ENCODE measurements around the gene ADGRG3. TPM values are rescaled to one million over a fixed set of nuclear protein-coding genes. Genes with fewer than 3 reads are reported as not detected.

ADGRG3 gene
- total and polyA plus RNA-seq, 2 of the 13 experiments (the other 11 are each of a cell fraction or from before 2014, with no cell fraction given), result 2.7 to 11.8 TPM

DNA sequence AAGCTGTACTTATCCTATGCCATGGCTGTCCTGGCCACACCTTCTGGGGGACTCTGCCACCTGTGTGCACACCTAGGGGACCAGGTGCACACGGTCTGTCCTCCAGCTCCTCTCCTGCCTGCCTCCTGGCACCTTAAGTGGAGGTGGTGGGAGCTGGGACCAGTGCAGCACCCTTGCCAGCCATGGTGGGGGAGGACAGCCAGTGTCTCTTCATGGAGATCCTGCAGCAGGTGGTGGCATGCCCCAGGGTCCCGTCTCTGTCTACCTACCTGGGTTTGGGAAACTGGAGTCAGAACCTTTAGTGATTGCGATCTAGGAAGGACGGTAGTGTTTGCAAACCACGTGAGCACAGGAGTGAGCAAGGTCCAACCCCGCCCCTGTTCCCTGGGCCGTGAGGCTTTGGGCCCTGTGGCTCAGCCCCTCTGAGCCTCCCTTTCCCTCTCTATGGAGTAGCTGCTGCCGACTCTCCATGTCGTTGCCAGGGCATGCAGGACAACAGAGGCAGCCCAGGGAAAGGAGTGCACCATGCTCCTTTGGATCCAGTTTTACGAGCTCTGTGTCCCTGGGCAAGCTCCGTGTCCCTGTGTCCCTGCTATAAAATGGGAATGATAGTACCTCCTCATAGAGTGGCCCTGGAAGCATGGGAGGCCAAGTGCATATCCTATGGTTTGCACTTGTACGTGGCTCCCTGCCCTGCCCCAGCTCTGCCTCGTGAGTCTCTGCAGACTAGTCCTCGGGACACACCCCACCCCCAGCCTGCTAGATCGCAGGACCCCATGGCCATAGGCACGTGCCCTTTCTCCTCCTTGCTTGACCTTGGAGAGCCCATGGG is 32.6 kb upstream of the ADGRG3 start (continued):
- no peak; the same call in 1 of the 2 replicates for TF ChIP-seq ZSCAN21 (CRISPR knock-in tag; IDR thresholded peaks at IDR 0.05; ENCODE audit: borderline replicate concordance)
- 0 out of 2 replicates have a peak, but pooled peaks have one; percentile 9 for TF ChIP-seq ZNF136 (CRISPR knock-in tag; IDR thresholded peaks at IDR 0.05; ENCODE audit: low read depth)
- TF ChIP-seq ZNF235 (CRISPR knock-in tag; IDR thresholded peaks at IDR 0.05; ENCODE audit: borderline replicate concordance), result no peak
- no peak; the same call in 1 of the 2 replicates for TF ChIP-seq HMG20B (CRISPR knock-in tag; conservative IDR thresholded peaks at IDR 0.05)
- no peak for TF ChIP-seq ZNF616 (CRISPR knock-in tag; IDR thresholded peaks at IDR 0.05; ENCODE audit: low read depth)
- no peak for TF ChIP-seq ZNF546 (CRISPR knock-in tag; conservative IDR thresholded peaks at IDR 0.05)
- no peak for TF ChIP-seq NFE2L2 (IDR thresholded peaks at IDR 0.05; ENCODE audit: low read length)
- no peak for TF ChIP-seq ZNF530 (CRISPR knock-in tag; IDR thresholded peaks at IDR 0.05; ENCODE audit: low read depth)
- no peak for TF ChIP-seq PAF1 (CRISPR knock-in tag; IDR thresholded peaks at IDR 0.05)
- TF ChIP-seq ZNF138 (CRISPR knock-in tag; IDR thresholded peaks at IDR 0.05; ENCODE audit: low read depth), result no peak
- no peak for TF ChIP-seq SIN3A (IDR thresholded peaks at IDR 0.05; ENCODE audit: borderline replicate concordance, low read depth, low read length)
- TF ChIP-seq, protein P1, sequence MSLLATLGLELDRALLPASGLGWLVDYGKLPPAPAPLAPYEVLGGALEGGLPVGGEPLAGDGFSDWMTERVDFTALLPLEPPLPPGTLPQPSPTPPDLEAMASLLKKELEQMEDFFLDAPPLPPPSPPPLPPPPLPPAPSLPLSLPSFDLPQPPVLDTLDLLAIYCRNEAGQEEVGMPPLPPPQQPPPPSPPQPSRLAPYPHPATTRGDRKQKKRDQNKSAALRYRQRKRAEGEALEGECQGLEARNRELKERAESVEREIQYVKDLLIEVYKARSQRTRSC (CRISPR knock-in tag; IDR thresholded peaks at IDR 0.05; ENCODE audit: low read depth), result no peak
- no peak; the same call in 1 of the 2 replicates for TF ChIP-seq ZNF598 (CRISPR knock-in tag; IDR thresholded peaks at IDR 0.05; ENCODE audit: borderline replicate concordance)
- TF ChIP-seq MTA1 (CRISPR knock-in tag; IDR thresholded peaks at IDR 0.05; ENCODE audit: borderline replicate concordance), result peak; percentile 49; the same call in 1 of the 2 replicates
- TF ChIP-seq ZNF629 (CRISPR knock-in tag; conservative IDR thresholded peaks at IDR 0.05), result no peak
- TF ChIP-seq U2AF1 (optimal IDR thresholded peaks at IDR 0.05; ENCODE audit: low read depth, low read length), result no peak
- TF ChIP-seq EP300 (IDR thresholded peaks at IDR 0.05; ENCODE audit: low read depth in 2 of 2, low read length in 2 of 2), result peak in 1 of 2 experiments; percentile 19; a peak in 1 of 4 replicates
- peak; percentile 13; the same call in 1 of the 2 replicates for TF ChIP-seq EP300 (CRISPR knock-in tag; IDR thresholded peaks at IDR 0.05; ENCODE audit: borderline replicate concordance)
- peak; percentile 32; the same call in 1 of the 2 replicates for TF ChIP-seq SPEN (CRISPR knock-in tag; IDR thresholded peaks at IDR 0.05; ENCODE audit: low read depth)
- no peak for TF ChIP-seq SRF (IDR thresholded peaks at IDR 0.05; ENCODE audit: low read depth, low read length)
- TF ChIP-seq SP140L (CRISPR knock-in tag; IDR thresholded peaks at IDR 0.05; ENCODE audit: borderline replicate concordance), result no peak
- TF ChIP-seq ZNF441 (CRISPR knock-in tag; IDR thresholded peaks at IDR 0.05; ENCODE audit: borderline replicate concordance), result no peak
- TF ChIP-seq, protein P2, sequence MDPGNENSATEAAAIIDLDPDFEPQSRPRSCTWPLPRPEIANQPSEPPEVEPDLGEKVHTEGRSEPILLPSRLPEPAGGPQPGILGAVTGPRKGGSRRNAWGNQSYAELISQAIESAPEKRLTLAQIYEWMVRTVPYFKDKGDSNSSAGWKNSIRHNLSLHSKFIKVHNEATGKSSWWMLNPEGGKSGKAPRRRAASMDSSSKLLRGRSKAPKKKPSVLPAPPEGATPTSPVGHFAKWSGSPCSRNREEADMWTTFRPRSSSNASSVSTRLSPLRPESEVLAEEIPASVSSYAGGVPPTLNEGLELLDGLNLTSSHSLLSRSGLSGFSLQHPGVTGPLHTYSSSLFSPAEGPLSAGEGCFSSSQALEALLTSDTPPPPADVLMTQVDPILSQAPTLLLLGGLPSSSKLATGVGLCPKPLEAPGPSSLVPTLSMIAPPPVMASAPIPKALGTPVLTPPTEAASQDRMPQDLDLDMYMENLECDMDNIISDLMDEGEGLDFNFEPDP (CRISPR knock-in tag; conservative IDR thresholded peaks at IDR 0.05), result no peak
- TF ChIP-seq KMT2A (CRISPR knock-in tag; IDR thresholded peaks at IDR 0.05), result no peak; the same call in 1 of the 2 replicates
- TF ChIP-seq RELA (CRISPR knock-in tag; IDR thresholded peaks at IDR 0.05), result no peak
- TF ChIP-seq, protein P3, sequence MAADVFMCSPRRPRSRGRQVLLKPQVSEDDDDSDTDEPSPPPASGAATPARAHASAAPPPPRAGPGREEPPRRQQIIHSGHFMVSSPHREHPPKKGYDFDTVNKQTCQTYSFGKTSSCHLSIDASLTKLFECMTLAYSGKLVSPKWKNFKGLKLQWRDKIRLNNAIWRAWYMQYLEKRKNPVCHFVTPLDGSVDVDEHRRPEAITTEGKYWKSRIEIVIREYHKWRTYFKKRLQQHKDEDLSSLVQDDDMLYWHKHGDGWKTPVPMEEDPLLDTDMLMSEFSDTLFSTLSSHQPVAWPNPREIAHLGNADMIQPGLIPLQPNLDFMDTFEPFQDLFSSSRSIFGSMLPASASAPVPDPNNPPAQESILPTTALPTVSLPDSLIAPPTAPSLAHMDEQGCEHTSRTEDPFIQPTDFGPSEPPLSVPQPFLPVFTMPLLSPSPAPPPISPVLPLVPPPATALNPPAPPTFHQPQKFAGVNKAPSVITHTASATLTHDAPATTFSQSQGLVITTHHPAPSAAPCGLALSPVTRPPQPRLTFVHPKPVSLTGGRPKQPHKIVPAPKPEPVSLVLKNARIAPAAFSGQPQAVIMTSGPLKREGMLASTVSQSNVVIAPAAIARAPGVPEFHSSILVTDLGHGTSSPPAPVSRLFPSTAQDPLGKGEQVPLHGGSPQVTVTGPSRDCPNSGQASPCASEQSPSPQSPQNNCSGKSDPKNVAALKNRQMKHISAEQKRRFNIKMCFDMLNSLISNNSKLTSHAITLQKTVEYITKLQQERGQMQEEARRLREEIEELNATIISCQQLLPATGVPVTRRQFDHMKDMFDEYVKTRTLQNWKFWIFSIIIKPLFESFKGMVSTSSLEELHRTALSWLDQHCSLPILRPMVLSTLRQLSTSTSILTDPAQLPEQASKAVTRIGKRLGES (CRISPR knock-in tag; IDR thresholded peaks at IDR 0.05; ENCODE audit: borderline replicate concordance), result no peak

Data from HepG2 (cell line).